ENCODE measurements around the gene C5orf34.
"Not testable (repeated sequence)": the region's sequence is repeated elsewhere in the genome, so short reads cannot be mapped to it uniquely, and the experiment has no call there.

C5orf34 gene

DNA sequence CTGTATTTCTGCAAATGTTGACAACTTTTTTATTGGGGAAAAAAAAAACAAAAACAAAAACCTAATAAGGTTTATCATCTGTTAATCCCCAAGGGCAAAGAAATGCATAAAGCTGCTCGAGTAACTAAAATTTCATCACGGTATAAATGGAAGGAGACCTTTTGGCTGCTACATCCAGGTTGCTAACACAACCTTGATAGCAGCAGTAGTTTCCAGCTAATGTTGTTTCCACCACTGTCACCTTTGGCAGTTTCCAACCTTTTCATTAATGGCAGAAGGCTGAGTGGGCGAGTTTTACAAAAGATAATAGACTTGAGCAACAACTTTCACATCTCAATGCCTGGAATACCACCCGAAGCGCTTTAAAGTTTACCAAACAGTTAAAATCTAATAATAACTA, 33.4 kb upstream of the C5orf34 start:
- DNase-seq (ENCODE audit: low read depth in 1 of 2, low spot score in 1 of 2), result no peak
- in situ Hi-C loops (cut with HindIII; ENCODE audit: low pct_unique_long_range_greater_than_20kb, low sequenced_read_pairs), result no loop called here
- TF ChIP-seq JUND (IDR thresholded peaks at IDR 0.05; ENCODE audit: low read depth), result no peak

DNA sequence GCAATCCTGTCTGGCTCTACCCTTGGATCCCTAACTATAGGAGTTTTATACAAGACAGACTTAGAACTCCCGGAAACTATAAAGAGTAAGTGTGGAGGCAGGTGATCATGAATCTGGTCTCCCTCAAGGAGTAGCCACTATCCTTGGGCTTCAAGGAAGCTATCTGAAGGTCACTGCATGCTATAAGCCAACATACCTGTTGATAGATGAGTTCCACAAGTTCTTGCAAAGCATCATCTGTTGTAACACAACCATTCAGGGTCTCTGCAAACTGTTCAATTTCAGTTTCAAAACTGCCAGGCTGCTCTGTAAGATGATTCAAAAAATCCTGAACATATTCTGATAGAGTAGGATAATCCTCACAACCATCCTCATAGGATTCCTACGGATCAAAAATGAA, 32.6 kb upstream of the C5orf34 start:
- DNase-seq (ENCODE audit: low read depth in 1 of 2, low spot score in 1 of 2), result no peak
- no peak for TF ChIP-seq JUND (IDR thresholded peaks at IDR 0.05; ENCODE audit: low read depth)
- in situ Hi-C loops (cut with HindIII; ENCODE audit: low pct_unique_long_range_greater_than_20kb, low sequenced_read_pairs), result no loop called here

DNA sequence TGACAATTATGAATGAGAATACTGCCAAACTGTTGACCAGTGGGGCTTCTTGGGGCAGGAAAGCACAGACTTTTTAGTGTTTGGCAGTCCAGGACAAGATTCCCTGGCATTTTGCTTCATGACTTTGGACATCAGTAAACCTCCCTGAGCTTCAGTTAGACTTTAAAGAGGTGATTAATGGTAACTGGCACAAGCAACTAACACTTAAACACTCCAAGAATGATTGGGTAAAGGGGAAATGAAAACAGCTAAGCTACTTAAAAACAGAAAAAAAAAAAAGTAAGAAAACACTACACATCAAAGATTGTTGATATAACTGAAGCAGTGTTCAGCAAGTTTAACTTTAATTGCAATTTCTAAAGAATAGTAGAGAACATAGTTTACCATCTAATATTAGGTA, 28.5 kb upstream of the C5orf34 start:
- TF ChIP-seq JUND (IDR thresholded peaks at IDR 0.05; ENCODE audit: low read depth), result no peak
- in situ Hi-C loops (cut with HindIII; ENCODE audit: low pct_unique_long_range_greater_than_20kb, low sequenced_read_pairs), result no loop called here
- DNase-seq (ENCODE audit: low read depth in 1 of 2, low spot score in 1 of 2), result no peak

DNA sequence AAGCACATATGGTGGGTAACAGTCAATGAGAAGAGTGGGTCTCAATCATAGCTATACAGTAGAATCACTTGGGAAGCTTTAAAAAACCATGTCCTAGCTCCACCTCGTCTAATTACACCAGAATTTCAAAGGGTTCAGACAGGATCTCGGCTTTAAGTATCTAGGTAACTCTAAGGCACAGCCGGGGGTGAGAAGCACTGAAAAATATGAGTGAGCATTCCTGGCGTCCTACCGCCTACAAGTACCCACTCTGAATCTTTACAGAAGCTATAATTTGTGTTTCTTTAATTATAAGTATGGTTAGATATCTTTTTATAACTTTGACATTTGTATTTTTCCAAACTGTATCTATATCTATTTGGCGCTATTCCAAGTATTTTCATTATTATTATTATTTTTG, 25.8 kb upstream of the C5orf34 start:
- in situ Hi-C loops (cut with HindIII; ENCODE audit: low pct_unique_long_range_greater_than_20kb, low sequenced_read_pairs), result no loop called here
- TF ChIP-seq JUND (IDR thresholded peaks at IDR 0.05; ENCODE audit: low read depth), result no peak
- DNase-seq (ENCODE audit: low read depth in 1 of 2, low spot score in 1 of 2), result no peak

DNA sequence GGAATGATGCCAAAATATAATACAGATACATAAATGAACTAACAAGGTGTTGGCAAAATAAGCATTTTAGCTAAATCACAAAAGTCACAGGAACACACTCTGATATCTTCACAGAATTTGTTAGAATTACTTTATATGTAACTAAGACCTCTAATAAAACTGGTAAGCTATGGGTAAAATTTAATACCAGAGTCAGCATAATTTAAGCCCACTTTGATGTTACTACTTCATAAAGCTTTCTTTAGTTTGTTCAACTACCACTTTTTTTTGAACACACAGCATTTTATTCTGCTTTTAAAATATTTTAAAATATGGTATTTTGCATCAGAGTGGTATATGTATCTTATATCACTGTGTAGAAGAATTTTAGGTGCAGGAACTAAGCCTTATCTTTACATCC, 22.0 kb upstream of the C5orf34 start:
- TF ChIP-seq JUND (IDR thresholded peaks at IDR 0.05; ENCODE audit: low read depth), result no peak
- DNase-seq (ENCODE audit: low read depth in 1 of 2, low spot score in 1 of 2), result no peak
- in situ Hi-C loops (cut with HindIII; ENCODE audit: low pct_unique_long_range_greater_than_20kb, low sequenced_read_pairs), result no loop called here

GRCh38 chr5:43533646-43534045, 18.7 kb upstream of the C5orf34 start:
- no peak for TF ChIP-seq JUND (IDR thresholded peaks at IDR 0.05; ENCODE audit: low read depth)
- DNase-seq (ENCODE audit: low read depth in 1 of 2, low spot score in 1 of 2), result no peak
- in situ Hi-C loops (cut with HindIII; ENCODE audit: low pct_unique_long_range_greater_than_20kb, low sequenced_read_pairs), result no loop called here

- in situ Hi-C loops (cut with HindIII; ENCODE audit: low pct_unique_long_range_greater_than_20kb, low sequenced_read_pairs), result no loop called here
- DNase-seq (ENCODE audit: low read depth in 1 of 2, low spot score in 1 of 2), result no peak
- TF ChIP-seq JUND (IDR thresholded peaks at IDR 0.05; ENCODE audit: low read depth), result no peak
Measured at GRCh38 chr5:43530648-43531047, 15.7 kb upstream of the C5orf34 start.

- no peak for TF ChIP-seq JUND (IDR thresholded peaks at IDR 0.05; ENCODE audit: low read depth)
- in situ Hi-C loops (cut with HindIII; ENCODE audit: low pct_unique_long_range_greater_than_20kb, low sequenced_read_pairs), result no loop called here
- DNase-seq (ENCODE audit: low read depth in 1 of 2, low spot score in 1 of 2), result peak in 1 of 2 experiments; percentile 10
Measured at GRCh38 chr5:43523662-43524072, 8.7 kb upstream of the C5orf34 start.

DNA sequence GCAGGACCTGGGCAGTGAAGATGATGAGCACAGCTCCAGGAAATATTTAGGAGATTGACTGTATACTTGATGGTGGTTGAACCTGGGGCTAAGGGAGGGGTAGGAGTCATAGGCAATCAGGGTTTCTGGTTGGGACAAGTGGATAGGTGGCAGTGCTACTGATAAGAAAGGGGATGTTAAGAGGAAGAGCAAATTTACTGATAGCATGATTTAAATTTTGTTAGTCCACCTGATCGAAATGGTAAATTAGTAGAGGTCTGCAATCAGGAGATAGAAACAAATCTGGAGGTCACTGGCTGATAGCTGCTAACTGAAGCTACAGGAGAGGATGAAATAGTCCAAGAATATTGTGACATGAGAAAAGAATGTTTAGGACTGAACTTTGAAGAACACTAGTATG, 5.7 kb upstream of the C5orf34 start:
- DNase-seq (ENCODE audit: low read depth in 1 of 2, low spot score in 1 of 2), result no peak
- no peak for TF ChIP-seq JUND (IDR thresholded peaks at IDR 0.05; ENCODE audit: low read depth)

DNA sequence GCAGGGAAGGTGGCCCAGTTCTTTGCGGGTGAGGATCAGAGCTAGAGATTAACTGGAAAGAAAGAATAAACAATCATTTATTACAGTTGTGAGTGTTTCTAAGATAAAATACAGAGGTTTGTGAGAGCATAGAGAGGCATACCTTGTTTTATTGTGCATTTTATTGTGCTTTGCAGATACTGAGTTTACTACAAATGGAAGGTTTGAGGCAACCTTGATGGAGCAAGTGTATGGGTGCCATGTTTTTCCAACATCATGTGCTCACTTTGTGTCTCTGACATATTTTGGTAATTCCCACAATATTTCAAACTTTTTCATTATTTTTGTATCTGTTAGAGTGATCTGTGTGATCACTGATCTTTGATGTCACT, 715 bp upstream of the C5orf34 start:
- TF ChIP-seq JUND (IDR thresholded peaks at IDR 0.05; ENCODE audit: low read depth), result no peak
- in situ Hi-C loops (cut with HindIII; ENCODE audit: low pct_unique_long_range_greater_than_20kb, low sequenced_read_pairs), result no loop called here
- DNase-seq (ENCODE audit: low read depth in 1 of 2, low spot score in 1 of 2), result no peak

More for the DNA sequence above, 5.7 kb upstream of the C5orf34 start:
- in situ Hi-C loops (cut with HindIII; ENCODE audit: low pct_unique_long_range_greater_than_20kb, low sequenced_read_pairs), result no loop called here

DNA sequence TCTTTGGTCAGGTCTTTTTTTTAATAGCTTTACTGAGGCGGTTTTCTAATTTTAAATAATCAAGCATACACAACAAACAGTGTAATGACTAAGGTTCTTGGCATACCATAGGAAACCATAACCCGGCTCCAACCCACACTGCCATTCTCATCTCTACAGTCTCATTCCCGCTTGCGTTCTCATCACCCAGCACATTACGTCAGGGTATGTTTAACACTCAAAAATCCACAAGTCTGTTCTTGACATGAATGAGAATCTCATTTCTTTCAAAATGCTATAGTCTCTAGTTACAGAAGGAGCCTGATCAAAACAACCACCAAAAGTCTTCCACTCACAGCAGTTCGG, 505 bp downstream of the C5orf34 start:
- in situ Hi-C loops (cut with HindIII; ENCODE audit: low pct_unique_long_range_greater_than_20kb, low sequenced_read_pairs), result no loop called here
- TF ChIP-seq JUND (IDR thresholded peaks at IDR 0.05; ENCODE audit: low read depth), result no peak
- peak; percentile 41 to 54 for DNase-seq (ENCODE audit: low read depth in 1 of 2, low spot score in 1 of 2)

GRCh38 chr5:43514025-43514424, 923 bp downstream of the C5orf34 start:
- in situ Hi-C loops (cut with HindIII; ENCODE audit: low pct_unique_long_range_greater_than_20kb, low sequenced_read_pairs), result no loop called here
- DNase-seq (ENCODE audit: low read depth in 1 of 2, low spot score in 1 of 2), result peak in 1 of 2 experiments; percentile 8
- no peak for TF ChIP-seq JUND (IDR thresholded peaks at IDR 0.05; ENCODE audit: low read depth)

DNA sequence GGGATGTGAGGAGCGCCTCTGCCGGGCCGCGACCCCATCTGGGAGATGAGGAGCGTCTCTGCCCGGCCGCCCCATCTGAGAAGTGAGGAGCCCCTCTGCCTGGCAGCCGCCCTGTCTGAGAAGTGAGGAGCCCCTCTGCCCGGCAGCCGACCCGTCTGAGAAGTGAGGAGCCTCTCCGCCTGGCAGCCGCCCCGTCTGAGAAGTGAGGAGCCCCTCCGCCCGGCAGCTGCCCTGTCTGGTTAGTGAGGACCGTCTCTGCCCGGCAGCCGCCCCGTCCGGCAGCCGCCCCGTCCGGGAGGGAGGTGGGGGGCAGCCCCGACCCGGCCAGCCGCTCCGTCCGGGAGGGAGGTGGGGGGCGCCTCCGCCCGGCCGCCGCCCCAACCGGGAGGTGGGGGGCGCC, 3.9 kb downstream of the C5orf34 start:
- in situ Hi-C loops (cut with HindIII; ENCODE audit: low pct_unique_long_range_greater_than_20kb, low sequenced_read_pairs); DNase-seq (ENCODE audit: low read depth in 1 of 2, low spot score in 1 of 2): not testable (repeated sequence)

- no peak for TF ChIP-seq JUND (IDR thresholded peaks at IDR 0.05; ENCODE audit: low read depth)
- in situ Hi-C loops (cut with HindIII; ENCODE audit: low pct_unique_long_range_greater_than_20kb, low sequenced_read_pairs), result no loop called here
- no peak for DNase-seq (ENCODE audit: low read depth in 1 of 2, low spot score in 1 of 2)
Measured at GRCh38 chr5:43498581-43498980, 16.4 kb downstream of the C5orf34 start.
